ENCODE results near the gene FRS2.
"Not testable (repeated sequence)": the region's sequence is repeated elsewhere in the genome, so short reads cannot be mapped to it uniquely, and the experiment has no call there.

FRS2 gene, protein sequence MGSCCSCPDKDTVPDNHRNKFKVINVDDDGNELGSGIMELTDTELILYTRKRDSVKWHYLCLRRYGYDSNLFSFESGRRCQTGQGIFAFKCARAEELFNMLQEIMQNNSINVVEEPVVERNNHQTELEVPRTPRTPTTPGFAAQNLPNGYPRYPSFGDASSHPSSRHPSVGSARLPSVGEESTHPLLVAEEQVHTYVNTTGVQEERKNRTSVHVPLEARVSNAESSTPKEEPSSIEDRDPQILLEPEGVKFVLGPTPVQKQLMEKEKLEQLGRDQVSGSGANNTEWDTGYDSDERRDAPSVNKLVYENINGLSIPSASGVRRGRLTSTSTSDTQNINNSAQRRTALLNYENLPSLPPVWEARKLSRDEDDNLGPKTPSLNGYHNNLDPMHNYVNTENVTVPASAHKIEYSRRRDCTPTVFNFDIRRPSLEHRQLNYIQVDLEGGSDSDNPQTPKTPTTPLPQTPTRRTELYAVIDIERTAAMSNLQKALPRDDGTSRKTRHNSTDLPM

GRCh38 chr12:69470189-69471075, at the start of gene FRS2:
FRS2 (plus strand) TSS chr12:69470388; CDS start chr12:69569031, 98,643 bp downstream.
- peak; percentile 93 for DNase-seq (ENCODE audit: low spot score)

- no peak for DNase-seq (ENCODE audit: low spot score)
Measured at GRCh38 chr12:69421548-69421947, 48.6 kb upstream of the FRS2 start.

- DNase-seq (ENCODE audit: low spot score) = peak; percentile 12
Measured at GRCh38 chr12:69423037-69423905, 46.9 kb upstream of the FRS2 start.

DNA sequence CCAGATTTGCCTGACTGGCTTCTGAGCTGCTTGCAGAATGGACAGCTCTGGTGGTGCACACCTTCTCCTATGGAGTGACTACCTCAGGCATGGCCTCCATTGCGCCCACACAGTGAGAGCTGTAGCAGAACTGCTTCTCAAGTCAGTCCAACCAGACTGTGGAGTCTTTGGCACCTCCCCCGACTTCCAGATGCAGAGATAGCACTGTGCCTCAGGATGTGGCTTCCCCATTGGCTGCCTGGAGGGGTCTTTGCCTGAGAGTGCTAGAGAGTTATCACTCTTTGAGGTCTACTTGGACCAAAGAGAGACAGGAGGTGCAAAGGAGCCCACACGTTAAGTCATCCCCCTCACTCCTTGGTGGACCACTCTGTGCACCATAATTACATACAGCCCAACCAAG, 44.8 kb upstream of the FRS2 start:
- DNase-seq (ENCODE audit: low spot score) = no peak

DNA sequence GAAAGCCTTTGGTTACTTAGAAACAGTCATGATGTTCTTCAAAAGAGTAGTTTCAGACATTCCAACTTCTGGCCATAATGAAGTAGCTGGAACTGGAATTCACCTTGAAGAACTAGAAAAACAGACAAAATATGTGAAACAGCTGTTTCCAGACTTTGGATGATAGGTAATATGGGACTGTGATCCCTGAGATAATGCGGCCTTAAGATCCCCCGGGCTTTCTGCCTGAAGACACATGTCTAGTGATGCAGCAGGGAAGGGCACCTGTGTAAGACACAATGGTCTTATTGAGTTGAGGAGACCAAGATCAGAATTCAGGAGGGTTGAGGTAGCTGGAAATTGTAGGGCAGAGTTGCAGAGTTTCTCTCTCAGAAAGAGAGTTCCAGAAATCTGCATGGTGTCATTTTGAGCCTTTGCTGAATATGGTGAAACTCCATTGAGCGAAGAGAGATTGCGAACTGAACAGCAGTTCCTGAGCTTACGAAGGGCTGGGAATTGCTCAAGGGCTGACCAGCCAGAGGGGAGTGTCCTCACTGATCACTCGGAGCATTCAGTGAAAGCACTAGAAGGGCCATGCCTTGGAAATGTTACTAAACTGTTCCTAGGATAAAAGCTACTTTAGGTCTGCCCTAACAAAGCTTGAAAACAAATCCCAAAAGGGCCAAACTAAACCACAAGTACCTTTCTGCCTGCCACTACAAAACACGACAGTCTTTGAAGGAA, 41.7 kb upstream of the FRS2 start:
- no peak for DNase-seq (ENCODE audit: low spot score)

DNA sequence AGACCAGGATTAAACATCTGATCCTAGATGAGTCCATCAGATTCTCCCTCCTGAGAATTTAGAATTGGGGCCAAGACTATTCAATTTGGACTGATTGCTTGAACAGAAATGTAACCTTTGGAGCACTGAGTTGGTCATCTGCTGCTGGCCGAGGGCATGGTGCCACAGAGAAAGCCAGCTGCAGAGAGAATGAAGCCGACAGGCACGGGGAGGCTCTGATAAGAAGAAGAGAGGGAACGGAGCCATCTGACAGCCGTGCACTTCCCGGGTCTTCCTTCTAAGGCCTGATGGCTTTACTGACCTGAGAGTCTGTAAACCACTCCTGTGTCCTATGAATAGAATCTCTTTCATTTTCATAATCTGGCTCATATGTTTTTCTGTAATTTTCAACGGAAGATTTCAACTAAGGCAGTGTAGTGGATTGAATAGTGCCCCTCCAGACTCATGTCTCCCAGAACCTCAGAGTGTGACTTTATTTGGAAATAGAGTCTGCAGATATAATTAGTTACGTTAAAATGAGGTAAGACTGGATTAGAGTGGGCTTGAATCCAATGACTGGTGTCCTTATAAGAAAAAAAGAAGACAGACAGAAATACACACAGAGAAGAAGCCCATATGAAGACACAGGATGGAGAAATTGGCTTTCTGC, 39.1 kb upstream of the FRS2 start:
- DNase-seq (ENCODE audit: low spot score) = no peak

DNA sequence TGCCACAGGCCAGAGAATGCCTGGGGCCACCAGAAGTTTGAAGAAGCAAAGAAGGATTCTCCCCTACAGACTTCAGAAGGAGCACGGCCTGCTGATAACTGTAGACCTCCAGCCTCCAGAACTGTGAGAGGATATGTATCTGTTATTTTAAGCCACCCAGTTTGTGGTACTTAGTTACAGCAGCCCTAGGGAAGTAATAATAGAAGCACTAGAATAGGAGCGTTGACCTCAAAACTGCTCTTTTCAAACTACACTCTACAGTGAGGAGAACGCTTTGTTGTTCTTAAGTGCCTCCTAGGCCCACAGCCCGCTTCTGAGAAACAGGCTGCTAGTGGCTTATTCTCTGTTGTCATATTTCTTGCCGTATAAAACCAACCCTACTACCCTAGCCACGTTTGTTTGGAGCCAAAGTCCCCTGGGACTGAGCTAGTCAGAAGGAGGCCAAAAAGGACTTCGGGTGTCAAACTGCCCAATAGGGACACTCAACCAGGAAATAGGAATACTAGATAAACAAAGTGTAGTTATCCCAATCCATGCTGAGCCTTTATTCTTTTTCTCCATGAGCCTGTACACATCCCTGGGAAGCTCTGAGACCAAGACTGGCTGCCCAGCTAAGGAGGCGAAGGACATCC, 38.5 kb upstream of the FRS2 start:
- peak; percentile 16 for DNase-seq (ENCODE audit: low spot score)

DNA sequence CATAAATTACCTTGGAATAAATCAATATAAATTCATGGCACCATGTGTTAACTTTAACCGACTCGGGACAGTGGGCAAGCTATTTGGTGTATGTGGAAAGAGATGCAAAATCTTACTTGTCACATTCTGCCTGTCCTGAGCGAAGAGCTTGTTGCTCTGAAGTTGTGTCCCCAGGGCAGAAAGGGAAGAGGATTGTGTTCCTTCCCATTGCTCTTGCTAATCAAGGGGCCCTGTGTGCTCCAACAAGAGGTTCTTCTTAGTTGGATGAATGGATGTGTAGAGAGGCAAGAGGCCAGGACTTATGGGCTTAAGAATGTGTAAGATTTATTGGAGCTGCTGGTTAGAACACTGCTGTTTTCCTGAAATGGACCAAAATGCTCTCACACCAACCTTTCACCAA, 36.5 kb upstream of the FRS2 start:
- no peak for DNase-seq (ENCODE audit: low spot score)

GRCh38 chr12:69435644-69436043, 34.5 kb upstream of the FRS2 start:
- peak; percentile 12 for DNase-seq (ENCODE audit: low spot score)

DNA sequence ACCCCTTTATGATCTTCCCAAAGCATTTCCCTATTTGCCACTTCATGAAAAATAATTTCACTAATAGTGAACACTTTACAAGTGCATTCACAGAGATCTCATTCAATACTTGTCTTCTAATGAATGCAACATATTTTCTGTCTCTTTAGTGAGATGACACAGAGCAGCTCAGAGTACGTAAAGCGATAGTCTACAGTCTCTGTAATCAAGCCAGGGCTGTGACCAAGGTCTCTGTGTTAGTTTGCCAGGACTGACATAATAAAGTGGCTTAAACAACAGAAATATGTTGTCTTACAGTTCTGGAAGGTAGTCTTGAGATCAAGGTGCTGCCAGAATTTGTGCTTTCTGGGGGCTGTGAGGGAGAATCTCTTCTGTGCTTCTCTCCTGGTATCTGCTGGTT, 33.1 kb upstream of the FRS2 start:
- no peak for DNase-seq (ENCODE audit: low spot score)

- no peak for DNase-seq (ENCODE audit: low spot score)
Measured at GRCh38 chr12:69438539-69438938, 31.6 kb upstream of the FRS2 start.

- no peak for DNase-seq (ENCODE audit: low spot score)
Measured at GRCh38 chr12:69440016-69440415, 30.2 kb upstream of the FRS2 start.

DNA sequence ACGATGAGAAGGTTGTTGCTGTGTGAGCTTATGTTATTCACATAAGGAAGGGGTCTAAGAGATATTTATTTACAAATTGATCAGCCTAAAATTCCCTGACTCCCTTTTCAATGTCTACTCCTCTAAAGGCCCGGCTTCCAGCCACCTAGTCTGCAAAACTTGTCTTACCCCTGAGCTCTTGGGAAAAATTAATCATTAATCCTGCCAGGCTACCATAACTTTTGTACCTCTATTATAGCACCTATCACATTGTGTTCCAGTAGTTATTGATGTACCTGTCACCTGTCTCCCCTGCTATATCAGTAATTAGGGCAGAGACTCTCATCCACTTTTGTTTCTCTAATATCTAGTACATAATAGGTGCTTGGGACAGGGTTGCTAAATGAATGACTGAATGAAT, 29.3 kb upstream of the FRS2 start:
- no peak for DNase-seq (ENCODE audit: low spot score)

DNA sequence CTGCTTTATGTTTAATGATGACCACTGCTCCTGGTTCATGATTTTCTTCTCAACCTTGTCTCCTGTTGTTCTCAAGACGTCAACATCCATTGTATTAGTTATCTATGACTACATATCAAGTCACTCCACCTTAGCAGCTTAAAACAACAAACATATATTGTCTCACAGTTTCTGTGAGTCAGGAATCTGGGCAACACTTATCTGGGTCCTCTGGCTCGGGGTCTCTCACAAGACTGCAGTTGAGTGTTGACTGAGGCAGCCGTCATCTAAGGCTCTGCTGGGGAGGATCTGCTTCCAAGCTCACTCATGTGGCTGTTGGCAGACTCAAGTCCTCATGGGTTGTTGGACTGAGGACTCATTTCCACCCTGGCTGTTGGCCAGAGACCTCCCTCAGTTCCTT, 27.3 kb upstream of the FRS2 start:
- DNase-seq (ENCODE audit: low spot score) = no peak

- DNase-seq (ENCODE audit: low spot score) = no peak
Measured at GRCh38 chr12:69443916-69444315, 26.3 kb upstream of the FRS2 start.

DNA sequence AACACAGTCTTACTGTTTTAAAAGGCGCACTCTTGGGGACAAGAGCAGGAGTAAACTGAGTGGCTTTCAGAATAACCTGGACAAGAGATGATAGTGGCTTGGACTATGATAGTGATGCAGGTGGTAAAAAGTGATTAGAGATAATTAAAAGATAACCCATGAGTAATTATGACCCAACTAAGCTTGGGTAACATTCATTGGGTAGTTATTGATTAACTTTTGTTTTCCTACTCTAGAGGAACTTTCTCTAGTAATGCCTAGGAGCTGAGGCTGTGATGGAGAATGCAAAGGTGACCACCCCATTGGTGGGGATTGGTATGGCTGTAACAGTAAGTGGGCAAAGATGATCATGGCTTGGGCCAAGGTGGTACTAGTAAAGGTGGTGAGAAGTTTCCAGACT, 22.3 kb upstream of the FRS2 start:
- no peak for DNase-seq (ENCODE audit: low spot score)

- DNase-seq (ENCODE audit: low spot score) = not testable (repeated sequence)
Measured at GRCh38 chr12:69452598-69453132, 17.5 kb upstream of the FRS2 start.

DNA sequence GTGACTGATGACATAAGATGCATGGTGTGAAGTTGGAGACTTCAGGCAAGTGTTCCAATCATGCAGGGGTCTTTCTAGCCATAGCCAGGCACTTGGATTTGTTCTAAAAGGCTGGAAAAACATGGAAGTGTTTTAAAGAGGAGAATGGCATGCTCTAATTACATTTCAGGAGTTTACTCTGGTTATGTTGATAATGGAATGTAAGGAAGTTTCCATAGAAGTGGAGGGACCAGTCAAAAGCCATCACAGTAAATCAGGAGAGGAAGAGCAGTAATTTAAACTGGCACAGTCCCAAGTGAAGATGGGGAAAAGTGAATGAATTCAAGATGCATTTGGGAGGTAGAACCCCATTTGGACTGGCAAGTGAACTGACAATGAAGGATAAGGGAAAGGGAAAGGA, 13.9 kb upstream of the FRS2 start:
- DNase-seq (ENCODE audit: low spot score) = no peak

DNA sequence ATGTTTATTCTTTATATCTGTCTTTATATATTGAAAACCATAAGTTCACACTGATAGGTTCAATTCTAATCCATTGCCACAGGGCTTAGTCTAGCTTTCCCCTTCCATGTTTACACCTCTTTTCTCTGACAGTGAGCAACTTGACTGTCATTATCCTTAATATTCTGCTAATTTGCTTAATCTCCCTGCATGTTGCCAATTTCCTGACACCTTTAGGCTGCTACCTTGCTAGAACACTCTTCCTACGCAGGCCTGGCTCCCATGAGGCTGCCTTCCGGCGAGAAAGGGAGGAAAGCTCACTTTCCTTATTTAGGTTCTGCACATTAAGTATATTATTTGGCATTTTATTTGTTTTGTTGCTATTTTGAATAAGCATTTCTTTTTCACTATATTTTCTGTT, 12.8 kb upstream of the FRS2 start:
- DNase-seq (ENCODE audit: low spot score) = no peak

DNA sequence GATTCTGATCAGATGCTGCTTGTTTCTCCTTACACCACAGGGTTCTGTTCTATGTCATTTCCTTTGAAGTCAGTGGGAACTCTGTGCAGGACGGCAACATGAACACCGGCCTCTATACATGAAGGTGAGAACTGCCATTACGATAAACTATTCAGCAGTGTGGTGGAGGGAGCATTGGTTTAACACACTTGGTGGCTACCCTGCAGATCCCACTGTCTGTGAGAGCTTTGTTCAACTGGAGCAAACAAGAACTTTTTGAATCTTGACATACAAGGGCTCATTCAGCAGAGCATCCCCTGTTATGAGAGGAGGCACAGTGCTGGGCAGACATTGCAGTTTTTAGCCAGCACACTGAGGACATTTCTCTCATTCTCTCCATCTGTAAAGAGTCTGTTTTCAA, 10.7 kb upstream of the FRS2 start:
- no peak for DNase-seq (ENCODE audit: low spot score)
